ELR (cell line): ENCODE measurements around the gene ELFN2.

Source experiments
- DNase-seq: peaks from one replicate; pipeline ENCODE4 v3.0.0-alpha.2; 2015; ENCODE audit warnings: low read depth

The ELFN2 gene

GRCh38 chr22:37333724-37334460 is 93.4 kb downstream of the ELFN2 start:
- DNase-seq, result no peak

- DNase-seq, result peak; percentile 52
Observed at GRCh38 chr22:37331856-37332536, 95.3 kb downstream of the ELFN2 start.

GRCh38 chr22:37331034-37331428 is 96.2 kb downstream of the ELFN2 start:
- DNase-seq, result peak; percentile 69

GRCh38 chr22:37330200-37331033 is 96.9 kb downstream of the ELFN2 start:
- DNase-seq, result peak; percentile 91

- peak; percentile 95 for DNase-seq
Observed at GRCh38 chr22:37329238-37330140, 97.8 kb downstream of the ELFN2 start.

- DNase-seq, result peak; percentile 45
Observed at GRCh38 chr22:37328538-37329237, 98.6 kb downstream of the ELFN2 start.

- peak; percentile 98 for DNase-seq
Observed at GRCh38 chr22:37328017-37328416, 99.3 kb downstream of the ELFN2 start.

GRCh38 chr22:37326726-37327125 is 100.6 kb downstream of the ELFN2 start:
- no peak for DNase-seq

GRCh38 chr22:37325039-37325395 is 102.3 kb downstream of the ELFN2 start:
- no peak for DNase-seq

- no peak for DNase-seq
Observed at GRCh38 chr22:37324340-37325038, 102.8 kb downstream of the ELFN2 start.

- DNase-seq, result no peak
Observed at GRCh38 chr22:37320726-37321677, 106.3 kb downstream of the ELFN2 start.

GRCh38 chr22:37319469-37319868 is 107.8 kb downstream of the ELFN2 start:
- DNase-seq, result no peak

- DNase-seq, result no peak
Observed at GRCh38 chr22:37318364-37319109, 108.7 kb downstream of the ELFN2 start.
